GM19193 (cell line): Measurements from ENCODE around the gene PERM1.

ENCODE experiments used
- POLR2A ChIP-seq: IDR thresholded peaks from 4 replicates; pipeline ENCODE4 v1.6.1; 2011; ENCODE audit not compliant: insufficient read depth, insufficient read length; ENCODE audit errors: extremely low read depth

PERM1 gene

DNA sequence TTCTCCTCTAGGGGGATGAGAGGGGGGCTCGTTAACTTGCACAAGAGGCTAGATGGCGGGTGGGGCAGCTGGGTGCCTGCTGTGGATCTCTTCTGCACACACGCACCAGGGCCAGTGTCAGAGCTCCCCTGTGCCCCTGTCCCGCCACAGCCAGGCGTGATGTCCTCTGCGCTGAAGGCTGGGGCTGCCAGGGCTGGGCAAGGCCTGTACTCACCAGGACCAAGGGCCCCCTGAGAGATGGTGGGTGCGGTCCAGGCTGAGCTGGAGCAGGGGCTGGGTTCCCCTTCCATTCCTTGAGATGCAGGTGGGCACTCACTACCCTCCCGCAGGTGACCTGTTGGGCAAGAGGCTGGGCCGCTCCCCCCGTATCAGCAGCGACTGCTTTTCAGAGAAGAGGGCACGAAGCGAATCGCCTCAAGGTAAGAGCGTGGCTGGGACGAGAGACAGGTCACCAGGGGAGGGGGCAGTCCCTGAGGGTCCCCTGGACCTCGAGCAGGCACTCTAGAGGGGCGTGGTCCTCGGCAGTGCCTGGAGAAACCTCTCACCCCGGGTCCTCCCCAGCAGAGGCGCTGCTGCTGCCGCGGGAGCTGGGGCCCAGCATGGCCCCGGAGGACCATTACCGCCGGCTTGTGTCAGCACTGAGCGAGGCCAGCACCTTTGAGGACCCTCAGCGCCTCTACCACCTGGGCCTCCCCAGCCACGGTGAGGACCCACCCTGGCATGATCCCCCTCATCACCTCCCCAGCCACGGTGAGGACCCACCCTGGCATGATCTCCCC lies 43.0 kb downstream of the PERM1 start:
- no peak for TF ChIP-seq POLR2A

DNA sequence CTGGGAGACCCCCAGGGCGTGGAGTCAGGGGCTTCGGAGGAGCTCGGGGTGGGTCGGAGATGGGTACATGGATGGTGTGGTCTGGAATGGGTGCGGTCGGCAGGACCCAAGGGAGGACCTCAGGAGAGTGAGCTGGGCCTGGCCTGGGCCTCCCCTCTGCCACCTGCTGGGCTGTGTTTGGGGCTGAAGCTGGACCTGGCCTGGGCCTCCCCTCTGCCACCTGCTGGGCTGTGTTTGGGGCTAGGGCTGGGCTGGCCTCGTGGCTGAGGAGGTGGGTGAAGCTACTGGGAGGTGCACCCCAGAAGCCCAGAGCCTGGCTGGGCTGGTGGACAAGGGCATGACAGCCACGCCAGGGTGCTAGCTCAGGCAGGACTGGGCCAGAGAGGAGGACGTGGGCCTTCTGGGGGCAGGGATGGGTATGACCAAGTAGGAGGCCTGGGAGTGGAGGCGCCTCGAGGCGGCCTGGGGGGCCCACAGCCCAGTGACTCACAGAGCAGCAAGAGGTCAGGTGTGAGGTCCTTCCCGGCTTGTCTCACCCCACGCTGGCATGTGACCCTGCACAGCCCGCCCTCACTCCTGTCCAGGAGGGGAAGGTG lies 43.7 kb downstream of the PERM1 start:
- TF ChIP-seq POLR2A = no peak

DNA sequence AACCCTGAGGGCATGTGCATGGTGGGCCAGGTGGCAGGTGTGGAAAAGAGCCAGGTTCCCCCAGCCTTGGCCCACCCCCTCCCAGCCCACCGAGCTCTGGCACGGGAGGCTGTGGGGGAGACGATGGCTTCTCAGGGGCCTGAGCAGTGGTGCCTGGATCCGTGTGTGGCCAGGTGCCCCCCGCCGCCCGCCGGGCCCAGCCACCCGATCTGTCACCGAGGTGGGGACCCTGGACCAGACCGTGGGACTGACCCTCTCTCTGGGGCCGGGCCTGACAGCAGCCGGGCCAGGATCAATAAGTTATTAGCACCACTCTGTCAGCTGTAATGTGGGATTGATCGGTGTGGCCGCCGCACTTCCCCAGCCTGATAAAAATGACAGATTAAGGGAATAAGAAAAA lies 44.4 kb downstream of the PERM1 start:
- TF ChIP-seq POLR2A = no peak

DNA sequence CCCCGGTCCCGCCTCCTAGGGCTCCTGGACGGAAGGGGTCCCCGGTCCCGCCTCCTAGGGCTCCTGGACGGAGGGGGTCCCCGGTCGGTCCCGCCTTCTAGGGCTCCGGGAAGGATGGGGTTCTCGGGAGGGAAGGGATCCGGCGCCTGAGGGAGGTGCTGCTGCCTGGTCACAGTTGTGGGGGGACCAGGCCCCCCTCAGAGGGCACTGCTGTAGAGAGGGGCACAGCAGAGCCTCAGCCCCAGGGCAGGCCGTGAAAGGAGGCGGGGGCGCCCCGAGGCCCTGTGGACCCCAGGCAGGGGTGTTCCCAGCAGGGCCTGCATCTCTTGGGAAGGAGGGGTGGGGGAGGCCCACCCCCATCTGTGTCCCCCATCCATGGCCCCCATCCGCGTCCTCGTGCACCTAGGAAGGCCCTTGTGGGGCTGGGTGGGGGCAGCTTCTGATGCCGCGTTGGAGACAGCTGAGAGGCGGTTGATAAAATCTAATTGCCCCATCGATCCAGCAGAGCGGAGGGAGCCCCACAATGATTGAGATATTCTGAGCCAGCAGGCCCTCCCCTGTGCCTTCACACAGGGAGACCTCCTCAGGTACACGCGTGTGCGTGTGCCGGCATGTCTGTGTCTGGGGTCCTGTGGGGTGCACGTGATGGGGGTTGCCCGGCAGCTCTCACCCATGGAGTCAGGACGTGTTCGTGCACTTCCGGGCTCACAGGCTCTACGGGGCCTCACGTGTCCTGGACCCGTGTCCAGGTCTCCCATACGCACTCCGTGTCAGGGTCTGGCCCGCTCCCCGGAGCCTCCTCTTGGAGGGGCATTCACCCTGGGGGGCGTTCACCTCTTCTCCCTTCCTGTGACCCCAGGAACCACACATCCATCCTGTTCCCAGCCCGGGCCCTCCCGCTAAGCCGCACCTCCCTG lies 45.3 kb downstream of the PERM1 start:
- TF ChIP-seq POLR2A = no peak

DNA sequence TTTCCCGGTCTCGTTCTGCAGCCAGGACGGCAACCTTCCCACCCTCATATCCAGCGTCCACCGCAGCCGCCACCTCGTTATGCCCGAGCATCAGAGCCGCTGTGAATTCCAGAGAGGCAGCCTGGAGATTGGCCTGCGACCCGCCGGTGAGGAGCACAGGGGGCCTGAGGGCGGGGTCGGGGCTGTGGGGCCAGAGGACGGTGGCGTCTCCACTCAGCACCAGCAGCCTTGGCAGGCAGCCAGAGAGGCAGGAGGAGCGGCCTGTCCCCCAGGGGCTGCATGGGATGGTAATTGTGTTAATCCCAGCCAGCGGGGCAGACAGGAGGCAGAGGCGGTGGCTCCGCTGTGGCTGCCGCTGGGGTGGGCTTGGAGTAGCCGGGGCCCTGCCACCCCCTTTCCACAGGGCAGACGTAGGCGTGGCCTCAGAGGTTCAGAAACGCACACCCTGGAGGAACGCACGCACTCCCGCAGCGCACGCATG lies 46.1 kb downstream of the PERM1 start:
- TF ChIP-seq POLR2A = no peak

DNA sequence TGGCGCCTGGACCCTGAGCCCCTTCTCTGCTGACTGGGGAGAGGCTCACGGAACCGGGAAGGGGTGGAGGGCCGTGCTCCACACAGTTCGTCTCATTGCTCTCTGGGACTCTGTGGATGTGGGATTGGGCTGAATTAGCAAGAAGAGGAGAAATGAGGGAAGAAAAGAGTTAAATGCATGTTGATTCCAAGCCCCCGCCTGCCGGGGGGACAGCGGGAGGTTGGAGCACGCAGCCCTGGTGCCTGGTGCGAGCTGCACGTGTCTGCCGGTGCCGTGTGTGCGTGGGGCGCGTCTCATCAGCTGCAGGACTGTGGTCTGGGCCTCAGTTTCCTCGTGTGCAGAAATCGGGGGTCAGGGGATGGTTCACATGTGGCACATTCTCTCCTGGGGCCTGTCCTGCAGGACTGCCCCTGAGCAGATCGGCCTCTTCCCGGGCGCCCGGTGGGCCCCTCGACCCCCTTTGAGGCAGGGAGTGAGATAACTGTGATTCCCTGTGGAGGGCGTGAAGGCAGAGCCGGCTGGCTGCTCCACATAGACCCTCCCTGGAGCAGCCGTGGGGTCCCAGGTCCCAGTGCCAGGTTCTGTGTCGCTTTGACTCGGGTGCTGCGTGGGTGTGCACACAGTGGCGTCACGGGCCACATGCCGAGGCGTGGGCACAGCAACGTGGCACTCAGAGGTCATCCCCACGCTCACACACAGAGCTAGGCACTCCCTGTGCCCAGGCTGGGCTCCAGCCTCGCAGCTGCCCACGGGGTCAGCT lies 46.7 kb downstream of the PERM1 start:
- no peak for TF ChIP-seq POLR2A

DNA sequence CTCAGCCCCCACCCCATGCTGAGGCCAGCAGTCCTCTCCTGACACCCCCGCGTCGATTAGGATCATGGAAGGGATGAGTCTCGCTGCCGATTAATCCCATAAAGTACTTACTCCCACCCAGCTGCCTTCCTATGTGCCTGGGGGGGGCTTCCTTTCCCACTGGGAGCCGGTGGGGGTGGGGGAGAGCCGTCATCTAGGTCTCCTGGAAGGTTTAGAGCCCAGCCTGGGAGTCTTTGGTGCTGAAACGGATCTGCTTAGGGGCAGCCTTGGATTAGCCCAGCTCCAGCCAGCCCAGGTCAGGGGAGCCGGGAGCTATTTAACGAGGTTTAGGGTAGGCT lies 48.3 kb downstream of the PERM1 start:
- TF ChIP-seq POLR2A = no peak

DNA sequence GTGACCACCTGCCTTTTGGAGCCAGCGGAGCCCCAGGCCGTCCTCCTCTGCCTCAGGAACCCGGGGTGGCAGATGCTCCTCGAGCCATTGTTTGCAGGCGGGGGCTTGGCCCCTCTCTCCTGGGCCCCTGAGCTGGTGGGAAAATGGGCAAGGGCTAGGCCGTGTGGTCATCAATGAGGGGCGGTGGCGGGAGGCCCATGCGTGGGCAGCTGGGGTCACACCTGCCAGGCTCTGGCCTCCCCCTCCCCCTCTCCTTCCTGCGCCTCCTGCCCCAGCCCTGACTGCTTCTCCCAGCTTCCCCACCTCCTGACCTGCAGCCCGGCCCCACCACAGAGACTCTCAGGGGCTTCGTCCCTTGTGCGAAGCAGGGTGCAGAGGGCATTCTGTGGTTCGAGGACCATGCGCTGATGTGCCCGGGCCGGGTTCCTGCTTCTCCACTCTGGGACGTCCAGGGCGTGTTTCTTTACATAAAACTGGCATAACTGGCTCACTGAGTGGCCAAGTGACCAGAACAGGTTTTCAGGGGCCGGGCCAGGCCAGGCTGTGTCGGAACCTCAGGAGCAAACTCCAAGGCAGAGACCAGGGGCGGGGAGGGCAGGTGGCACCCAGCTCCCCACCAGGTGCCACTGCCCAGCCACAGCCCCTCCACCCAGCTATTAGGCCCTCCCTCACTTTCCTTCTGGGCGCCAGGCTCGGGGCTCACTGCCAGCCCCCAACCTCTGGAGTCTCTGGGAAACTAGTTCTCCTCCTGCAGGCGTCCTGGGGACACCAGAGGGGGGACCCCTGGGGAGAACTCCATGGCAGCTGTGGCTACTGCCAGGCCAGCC lies 48.9 kb downstream of the PERM1 start:
- TF ChIP-seq POLR2A = no peak

DNA sequence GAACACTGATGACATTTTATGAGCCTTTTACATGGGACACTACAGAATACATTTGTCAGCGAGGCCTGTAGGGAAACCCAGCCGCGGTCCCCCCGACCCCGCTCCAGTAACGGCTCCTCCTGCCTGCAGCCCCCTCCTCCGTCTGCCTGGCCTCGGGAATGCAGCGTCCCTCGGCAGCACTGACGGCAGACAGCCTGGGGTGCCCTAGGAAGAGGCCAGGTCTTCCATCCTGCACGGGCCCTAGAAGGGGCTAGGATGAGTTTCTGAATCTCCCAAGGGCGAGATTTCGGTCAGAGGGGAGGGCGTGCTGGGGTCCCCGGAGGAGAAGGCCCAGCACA lies 49.8 kb downstream of the PERM1 start:
- no peak for TF ChIP-seq POLR2A

DNA sequence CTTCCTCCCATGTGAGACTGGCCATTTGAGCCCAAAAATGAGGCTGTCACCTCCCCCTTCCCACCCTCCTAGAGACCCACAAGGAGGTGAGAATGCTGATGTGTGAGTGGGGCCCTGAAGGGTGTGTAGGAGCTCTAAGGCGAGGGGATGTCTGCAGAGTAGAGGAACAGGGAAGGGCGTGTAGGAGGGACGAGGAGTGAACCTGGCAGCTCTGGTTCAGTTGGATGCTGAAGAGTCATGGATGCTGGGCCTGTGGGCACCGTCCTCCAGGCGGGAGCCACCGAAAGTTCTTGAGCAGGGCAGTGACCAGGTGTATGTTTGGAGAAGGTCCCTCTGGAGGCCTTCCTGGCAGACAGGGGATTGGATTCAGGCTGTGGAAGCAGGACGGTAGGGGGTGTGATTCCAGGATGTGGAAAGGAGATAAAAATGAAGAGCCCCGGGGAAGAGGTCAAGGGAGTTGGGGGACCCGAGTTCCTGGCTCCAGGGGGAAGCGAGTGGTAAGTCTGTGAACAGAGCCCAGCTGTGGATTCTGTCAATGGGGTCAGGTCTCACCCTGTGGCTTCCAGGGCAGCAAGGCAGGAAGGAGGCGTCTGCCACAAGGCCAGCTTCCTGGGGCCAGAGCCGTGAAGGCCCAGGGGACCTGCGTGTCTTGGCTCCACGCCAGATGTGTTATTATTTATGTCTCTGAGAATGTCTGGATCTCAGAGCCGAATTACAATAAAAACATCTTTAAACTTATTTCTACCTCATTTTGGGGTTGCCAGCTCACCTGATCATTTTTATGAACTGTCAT lies 50.3 kb downstream of the PERM1 start:
- no peak for TF ChIP-seq POLR2A

DNA sequence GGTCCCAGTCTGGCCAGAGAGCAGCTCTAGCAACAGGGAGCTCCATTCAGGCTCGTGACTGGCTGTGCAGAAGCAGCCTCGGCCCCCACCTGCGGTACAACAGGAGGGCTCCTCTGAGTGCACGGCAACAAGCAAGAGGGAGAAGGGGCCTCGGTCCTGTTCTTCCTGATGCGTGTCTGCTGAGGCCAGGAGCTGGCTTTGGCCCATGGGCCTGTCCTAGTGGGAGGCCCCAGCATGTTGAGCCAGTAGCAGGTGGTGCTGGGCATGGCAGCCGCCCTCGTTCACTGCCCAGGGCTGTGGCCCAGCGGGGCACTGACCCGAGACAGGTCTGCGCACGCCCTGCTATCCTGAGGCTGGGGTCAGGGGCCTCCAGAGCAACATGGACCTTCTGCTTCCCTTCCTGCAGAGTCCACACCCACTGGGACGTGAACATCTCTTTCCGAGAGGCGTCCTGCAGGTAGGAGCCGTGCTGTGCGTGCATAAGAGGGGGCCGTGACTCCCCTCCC lies 51.2 kb downstream of the PERM1 start:
- TF ChIP-seq POLR2A = no peak

DNA sequence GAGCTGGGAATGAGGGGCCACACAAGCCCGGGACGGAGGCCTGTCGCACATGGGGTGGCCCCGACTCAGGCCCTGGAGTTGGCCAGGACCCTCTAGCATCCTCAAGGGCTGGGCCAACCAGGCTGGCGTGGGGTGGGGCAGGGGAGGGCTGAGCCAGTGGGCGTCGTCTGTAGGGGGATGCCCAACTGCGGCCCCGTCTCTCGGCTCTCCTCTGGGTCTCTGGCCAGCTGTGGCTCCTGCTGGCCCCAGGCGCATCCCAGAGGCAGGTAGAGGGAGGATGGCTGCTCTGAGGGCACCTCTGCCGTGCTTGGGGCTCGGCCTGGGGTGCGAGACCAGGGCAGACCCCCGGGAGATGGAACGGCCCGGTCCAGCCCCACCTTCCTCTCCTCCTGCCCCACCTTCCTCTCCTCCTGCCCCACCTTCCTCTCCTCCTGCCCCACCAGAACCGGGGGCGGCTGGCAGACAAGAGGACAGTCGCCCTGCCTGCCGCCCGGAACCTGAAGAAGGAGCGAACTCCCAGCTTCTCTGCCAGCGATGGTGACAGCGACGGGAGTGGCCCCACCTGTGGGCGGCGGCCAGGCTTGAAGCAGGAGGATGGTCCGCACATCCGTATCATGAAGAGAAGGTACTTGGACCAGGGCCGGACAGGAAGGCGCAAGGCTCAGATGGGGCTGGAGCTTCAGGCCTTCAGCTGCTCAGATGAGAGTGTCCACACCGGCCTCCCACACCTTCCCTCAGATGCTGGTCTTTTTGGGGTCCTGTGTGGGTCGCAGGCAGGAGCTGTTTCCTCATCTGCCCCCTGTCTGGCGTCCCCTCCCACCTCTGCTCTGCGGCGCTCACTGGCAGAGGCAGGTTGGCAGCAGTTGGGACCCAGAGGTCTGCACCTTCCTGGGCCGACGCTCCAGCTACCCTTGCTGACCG lies 51.9 kb downstream of the PERM1 start:
- no peak for TF ChIP-seq POLR2A
